Suprapubic skin (tissue), 4 donors: ENCODE results near the gene SLC12A6. TPM values are rescaled to one million over a fixed set of nuclear protein-coding genes. Genes with fewer than 3 reads are reported as not detected.

Experiments
- DNase-seq, 2 donors: peaks; one replicate each; pipeline ENCODE4 v3.0.0-alpha.2; 2019; ENCODE audit warnings: low spot score in 2 of 2
- H3K27ac ChIP-seq: fragments of 200-600 bp; sonication (generic); one replicate; pipeline ENCODE4 v1.5.1; 2019
- H3K27me3 ChIP-seq: fragments of 200-600 bp; sonication (generic); one replicate; pipeline ENCODE4 v1.5.1; 2019
- H3K36me3 ChIP-seq: fragments of 200-600 bp; sonication (generic); one replicate; pipeline ENCODE4 v1.5.1; 2019
- H3K4me1 ChIP-seq: fragments of 200-600 bp; sonication (generic); one replicate; pipeline ENCODE4 v1.5.1; 2019
- H3K4me3 ChIP-seq: fragments of 200-600 bp; sonication (generic); one replicate; pipeline ENCODE4 v1.5.1; 2019; ENCODE audit warnings: mild to moderate bottlenecking
- H3K9me3 ChIP-seq: fragments of 200-600 bp; sonication (generic); one replicate; pipeline ENCODE4 v1.5.1; 2019
- EP300 ChIP-seq: sonication (generic); formaldehyde crosslinking; IDR thresholded peaks from one replicate; pipeline ENCODE4 v1.6.1; 2017; ENCODE audit warnings: antibody characterized with exemption
- POLR2A ChIP-seq, 2 donors: fragments of 450-650 bp; IDR thresholded peaks; one replicate each; pipeline ENCODE4 v1.6.1; 2017; ENCODE audit warnings: antibody characterized with exemption in 2 of 2, mild to moderate bottlenecking in 2 of 2, moderate library complexity in 2 of 2
- POLR2AphosphoS5 ChIP-seq, 3 donors: sonication (generic); formaldehyde crosslinking; IDR thresholded peaks; one replicate each; pipeline ENCODE4 v1.6.1; 2017; ENCODE audit warnings: antibody characterized with exemption in 3 of 3
- WGBS: methylation state at CpG from one replicate; pipeline ENCODE4 v1.1.5; 2018; 5-methylcytosine and 5-hydroxymethylcytosine counted together
- total RNA-seq, 4 donors: library from RNA; depleted of rRNA; stranded (reverse); fragments of >200 nt; gene quantifications; one replicate each; pipeline ENCODE4 v1.1.0, GENCODE V29; 2016
- TF ChIP-seq, protein P1 (sequence below), 2 donors: fragments of 200-600 bp in 1 of 2; fragments of 450-650 bp in 1 of 2; sonication (generic) in 1 of 2; IDR thresholded peaks; one replicate each; pipeline ENCODE4 v1.5.1; 2016 to 2019; ENCODE audit warnings: antibody characterized with exemption in 2 of 2, mild to moderate bottlenecking in 1 of 2, moderate library complexity in 1 of 2

Gene SLC12A6
- total RNA-seq, 4 donors from 2014 or later: 18.3 to 78.9 (median 35.9) TPM

DNA sequence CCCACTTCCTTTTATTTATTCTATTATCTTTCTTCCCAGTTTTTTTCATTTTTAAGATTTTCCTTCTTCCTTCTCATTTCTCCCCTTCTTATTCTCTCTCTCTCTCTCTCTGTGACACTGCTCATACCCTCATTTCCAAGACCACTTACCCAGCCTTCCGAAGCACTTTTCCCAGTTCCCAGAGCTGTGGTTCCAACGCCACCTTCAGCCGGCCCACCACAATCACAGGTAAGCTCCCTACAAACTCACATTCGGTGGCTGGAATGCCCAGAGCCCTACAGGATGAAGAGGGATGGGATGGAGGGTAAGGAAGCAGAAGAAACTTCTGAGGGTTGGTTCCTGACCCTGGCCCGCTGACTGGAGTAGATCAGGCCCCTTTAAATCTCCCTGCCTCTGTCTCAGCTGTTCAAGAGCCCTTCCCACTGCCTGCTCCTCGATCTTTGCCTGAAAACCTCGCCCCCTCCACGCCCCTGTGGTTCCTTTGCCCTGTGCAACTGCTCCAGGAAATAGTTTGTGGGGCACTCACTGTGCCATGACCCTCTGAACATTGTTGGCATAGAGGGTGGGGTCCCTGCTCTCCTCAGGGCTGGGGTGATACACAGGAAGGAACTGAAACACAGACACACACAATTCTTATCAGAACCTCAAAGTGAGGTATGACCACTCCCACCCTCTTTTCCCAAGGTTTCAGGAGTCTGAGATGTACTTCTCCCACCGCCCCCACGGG lies 24.6 kb upstream of the SLC12A6 start:
- Histone ChIP-seq H3K27ac (no peak overlapping the region), H3K36me3 (peaks cover 32% of the 10 kb centered on the region)

DNA sequence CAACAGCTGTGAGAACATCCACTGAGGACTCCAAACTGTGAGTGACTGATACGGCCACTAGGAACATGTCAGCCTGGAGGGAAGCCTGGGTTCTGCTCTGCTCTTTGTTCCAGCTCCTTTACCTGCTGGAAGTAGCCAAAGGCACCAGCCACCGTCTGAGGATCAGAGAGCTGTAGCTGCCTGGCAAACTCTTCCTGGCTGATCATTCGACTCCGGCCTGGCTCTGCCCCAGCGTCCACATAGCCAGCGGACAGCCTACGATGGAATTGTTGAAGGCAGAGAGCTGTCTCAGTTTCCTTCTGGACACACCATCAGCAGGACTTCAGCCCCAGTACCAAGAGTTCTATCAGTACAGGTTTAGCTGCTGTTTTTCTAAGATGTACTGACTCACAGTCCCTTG lies 23.7 kb upstream of the SLC12A6 start:
- 91% methylated on average over 7 of the region's 7 CpGs for WGBS
- Histone ChIP-seq H3K27me3 (no peaks in the 10 kb centered on the region), H3K36me3 (peaks cover 32% of the 10 kb centered on the region), H3K9me3 (no peaks in the 10 kb centered on the region), H3K4me1 (peaks cover 23% of the 10 kb centered on the region), H3K27ac (no peak overlapping the region), H3K4me3 (no peak overlapping the region)
- TF ChIP-seq POLR2AphosphoS5 (IDR thresholded peaks at IDR 0.05) (no peak), POLR2A (IDR thresholded peaks at IDR 0.05) (no peak), EP300 (no peak)
- TF ChIP-seq, protein P1, sequence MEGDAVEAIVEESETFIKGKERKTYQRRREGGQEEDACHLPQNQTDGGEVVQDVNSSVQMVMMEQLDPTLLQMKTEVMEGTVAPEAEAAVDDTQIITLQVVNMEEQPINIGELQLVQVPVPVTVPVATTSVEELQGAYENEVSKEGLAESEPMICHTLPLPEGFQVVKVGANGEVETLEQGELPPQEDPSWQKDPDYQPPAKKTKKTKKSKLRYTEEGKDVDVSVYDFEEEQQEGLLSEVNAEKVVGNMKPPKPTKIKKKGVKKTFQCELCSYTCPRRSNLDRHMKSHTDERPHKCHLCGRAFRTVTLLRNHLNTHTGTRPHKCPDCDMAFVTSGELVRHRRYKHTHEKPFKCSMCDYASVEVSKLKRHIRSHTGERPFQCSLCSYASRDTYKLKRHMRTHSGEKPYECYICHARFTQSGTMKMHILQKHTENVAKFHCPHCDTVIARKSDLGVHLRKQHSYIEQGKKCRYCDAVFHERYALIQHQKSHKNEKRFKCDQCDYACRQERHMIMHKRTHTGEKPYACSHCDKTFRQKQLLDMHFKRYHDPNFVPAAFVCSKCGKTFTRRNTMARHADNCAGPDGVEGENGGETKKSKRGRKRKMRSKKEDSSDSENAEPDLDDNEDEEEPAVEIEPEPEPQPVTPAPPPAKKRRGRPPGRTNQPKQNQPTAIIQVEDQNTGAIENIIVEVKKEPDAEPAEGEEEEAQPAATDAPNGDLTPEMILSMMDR (IDR thresholded peaks at IDR 0.05): no peak
- DNase-seq: no peak

More for the DNA sequence above, 24.6 kb upstream of the SLC12A6 start:
- Histone ChIP-seq H3K4me1 (peaks cover 24% of the 10 kb centered on the region), H3K27me3 (no peaks in the 10 kb centered on the region), H3K9me3 (no peaks in the 10 kb centered on the region), H3K4me3 (no peak overlapping the region)
- WGBS: 78% methylated on average over 10 of the region's 10 CpGs
- DNase-seq: no peak
- TF ChIP-seq, protein P1 (IDR thresholded peaks at IDR 0.05): no peak
- TF ChIP-seq POLR2A (IDR thresholded peaks at IDR 0.05): no peak
- no peak for TF ChIP-seq POLR2AphosphoS5 (IDR thresholded peaks at IDR 0.05)
- TF ChIP-seq EP300: no peak

DNA sequence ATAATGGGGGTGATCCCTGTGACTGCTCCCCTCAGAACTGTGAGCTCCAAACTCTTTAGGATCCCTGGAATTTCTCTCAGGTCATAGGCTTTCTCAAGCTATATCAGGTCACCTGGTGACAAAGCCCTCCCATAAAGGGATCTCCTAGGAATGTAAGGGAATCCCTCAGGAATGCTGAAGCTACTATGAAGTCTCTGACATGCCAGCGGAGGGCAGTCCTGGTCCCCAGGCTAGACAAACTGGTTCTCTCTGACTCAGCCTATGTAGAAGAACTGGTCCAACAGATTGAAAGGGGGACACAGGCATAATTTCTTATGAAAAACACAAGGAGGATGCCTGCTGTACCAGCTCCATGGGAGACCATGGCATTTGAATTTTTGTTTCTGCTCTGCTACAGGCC lies 22.7 kb upstream of the SLC12A6 start:
- H3K27ac ChIP-seq: peak overlapping the region; percentile 40
- H3K4me3 ChIP-seq: no peak overlapping the region
- H3K27me3 ChIP-seq: no peaks in the 10 kb centered on the region
- TF ChIP-seq EP300: no peak
- no peak for TF ChIP-seq POLR2A (IDR thresholded peaks at IDR 0.05)
- TF ChIP-seq, protein P1 (IDR thresholded peaks at IDR 0.05): no peak
- no peak for TF ChIP-seq POLR2AphosphoS5 (IDR thresholded peaks at IDR 0.05)
- no peak for DNase-seq
- H3K9me3 ChIP-seq: no peaks in the 10 kb centered on the region
- H3K4me1 ChIP-seq: peaks cover 13% of the 10 kb centered on the region
- WGBS: 18% methylated on average over 1 of the region's 1 CpG
- peaks cover 36% of the 10 kb centered on the region for H3K36me3 ChIP-seq

DNA sequence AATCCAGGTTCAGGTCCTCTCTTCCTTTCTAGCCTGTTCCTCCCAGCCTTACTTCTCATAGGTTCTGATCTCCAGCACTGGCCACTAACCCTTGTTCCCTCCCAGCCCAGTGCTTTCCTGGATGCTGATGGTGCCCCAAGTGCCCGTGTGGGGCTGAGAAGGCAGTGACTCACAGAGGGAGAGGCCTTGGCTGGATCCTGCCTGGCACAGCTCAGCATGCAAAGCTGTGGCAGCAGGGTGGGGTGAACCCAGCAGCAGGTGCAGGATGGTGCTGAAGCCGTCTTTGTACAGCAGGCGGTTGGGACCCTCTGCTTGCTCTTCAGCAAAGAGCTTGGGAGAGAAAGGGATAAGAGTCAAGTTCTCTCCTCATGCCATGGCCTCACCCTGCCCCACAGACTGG lies 21.8 kb upstream of the SLC12A6 start:
- WGBS: 43% methylated on average over 3 of the region's 3 CpGs
- peaks cover 9% of the 10 kb centered on the region for H3K4me1 ChIP-seq
- no peaks in the 10 kb centered on the region for H3K9me3 ChIP-seq
- peaks cover 36% of the 10 kb centered on the region for H3K36me3 ChIP-seq
- DNase-seq: no peak
- H3K4me3 ChIP-seq: no peak overlapping the region
- no peaks in the 10 kb centered on the region for H3K27me3 ChIP-seq
- peak overlapping the region; percentile 40 for H3K27ac ChIP-seq
- no peak for TF ChIP-seq EP300
- TF ChIP-seq, protein P1 (IDR thresholded peaks at IDR 0.05): no peak
- TF ChIP-seq POLR2A (IDR thresholded peaks at IDR 0.05): no peak
- no peak for TF ChIP-seq POLR2AphosphoS5 (IDR thresholded peaks at IDR 0.05)

DNA sequence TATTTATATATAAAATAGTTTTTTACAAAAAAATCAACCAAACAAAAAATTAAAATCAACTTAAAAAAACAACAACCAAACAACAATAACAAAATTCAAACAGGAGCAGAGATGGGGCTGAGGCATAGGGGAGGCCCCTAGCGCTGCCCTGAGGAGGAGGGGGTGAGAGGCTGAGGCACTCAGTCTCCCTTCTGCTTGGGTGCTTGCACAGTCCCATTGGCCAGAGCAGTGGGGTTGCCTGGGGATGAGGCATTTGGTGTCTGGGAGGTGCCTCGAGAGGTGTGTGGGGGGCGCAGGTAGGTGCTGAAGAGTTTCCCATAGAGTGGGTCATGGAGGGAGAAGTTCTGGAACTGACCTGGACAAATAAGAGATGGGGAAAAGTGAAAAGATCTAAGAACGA lies 21.4 kb upstream of the SLC12A6 start:
- no peak for TF ChIP-seq POLR2AphosphoS5 (IDR thresholded peaks at IDR 0.05)
- TF ChIP-seq, protein P1 (IDR thresholded peaks at IDR 0.05): no peak
- no peak for TF ChIP-seq POLR2A (IDR thresholded peaks at IDR 0.05)
- TF ChIP-seq EP300: no peak
- Histone ChIP-seq H3K4me3 (no peak overlapping the region), H3K27ac (no peak overlapping the region), H3K9me3 (no peaks in the 10 kb centered on the region), H3K27me3 (no peaks in the 10 kb centered on the region), H3K36me3 (peaks cover 36% of the 10 kb centered on the region), H3K4me1 (peaks cover 9% of the 10 kb centered on the region)
- no peak for DNase-seq
- WGBS: 95% methylated on average over 4 of the region's 4 CpGs
